HepG2 (cell line): Measurements from ENCODE around the gene CELF2. TPM values are rescaled to one million over a fixed set of nuclear protein-coding genes. Genes with fewer than 3 reads are reported as not detected.

Experiments used
- ATAC-seq: fragments of 200-7000 bp; cut with Tn5 transposase; 3 replicates; pipeline ENCODE4 v1.9.1; 2020; ENCODE audit warnings: mild to moderate bottlenecking, moderate library complexity
- BruUV-seq: library from RNA; stranded (reverse); fragments of 400-500 nt; replicated peaks from 2 replicates; lab custom pipeline; 2021; lab: Mats Ljungman, UMichigan
- CTCF ChIA-PET: fragments of 300-600 bp; formaldehyde crosslinking; extraction: SDS; loops from one replicate; lab custom pipeline; 2021; ENCODE audit warnings: low total read pairs, inconsistent platforms, low intra/inter-chr PET ratio; lab: Yijun Ruan, JAX
- POLR2A ChIA-PET: fragments of 350-600 bp; sonication (Branson Sonifier 250); formaldehyde crosslinking; loops from one replicate; lab custom pipeline; 2020; ENCODE audit warnings: antibody characterized with exemption, inconsistent platforms; lab: Yijun Ruan, JAX
- DNase-seq: peaks from one replicate; pipeline ENCODE4 v3.0.0-alpha.2; 2015; ENCODE audit warnings: low spot score
- FAIRE-seq: peaks from 3 replicates; lab custom pipeline; 2011; peaks lifted over from hg19 to GRCh38; lab: Jason Lieb, UNC
- H2AFZ ChIP-seq: one replicate; pipeline ENCODE4 v1.6.1; 2011; ENCODE audit warnings: low read length, inconsistent platforms
- H3K27ac ChIP-seq: fragments of 300-600 bp; 3 replicates; pipeline ENCODE4 v1.8.0; 2011; ENCODE audit warnings: mixed run types, mild to moderate bottlenecking, mixed read lengths, low read length, inconsistent platforms; ENCODE audit not compliant: insufficient read depth; ENCODE audit errors: extremely low read length
- H3K27me3 ChIP-seq, 2 experiments: fragments of 200-600 bp in 1 of 2; 2 replicates in 1 of 2; 3 replicates in 1 of 2; pipeline versions ENCODE4 v1.6.0 to v1.8.0; 2011; ENCODE audit warnings: low read length in 2 of 2, mild to moderate bottlenecking in 2 of 2, moderate library complexity in 2 of 2, inconsistent platforms in 1 of 2; ENCODE audit not compliant: insufficient read depth in 2 of 2, control insufficient read depth in 1 of 2
- H3K36me3 ChIP-seq, 2 experiments: fragments of 200-600 bp in 1 of 2; replicated peaks in 1 of 2; 2 replicates in 1 of 2; 3 replicates in 1 of 2; pipeline versions ENCODE4 v1.5.1 to v1.8.0; 2011; ENCODE audit warnings: low read length in 2 of 2, inconsistent platforms in 1 of 2; ENCODE audit not compliant: insufficient read depth in 2 of 2, control insufficient read depth in 1 of 2
- H3K4me1 ChIP-seq: 2 replicates; pipeline ENCODE4 v1.5.1; 2012; ENCODE audit warnings: low read length, inconsistent platforms; ENCODE audit not compliant: insufficient read depth
- H3K4me2 ChIP-seq: 2 replicates; pipeline ENCODE4 v1.6.0; 2011; ENCODE audit warnings: low read depth, low read length, inconsistent platforms
- H3K4me3 ChIP-seq, 3 experiments: fragments of 200-600 bp in 1 of 3; sonication (generic), shearing (Covaris generic) in 1 of 3; replicated peaks in 1 of 3; 2 replicates each; pipeline ENCODE4 v1.5.1; 2011 to 2016; ENCODE audit warnings: low read length in 3 of 3, inconsistent platforms in 2 of 3, low read depth in 2 of 3, mild to moderate bottlenecking in 2 of 3, control low read depth in 1 of 3, mixed read lengths in 1 of 3; ENCODE audit not compliant: insufficient read depth in 1 of 3
- H3K79me2 ChIP-seq: one replicate; pipeline ENCODE4 v1.6.1; 2011; ENCODE audit warnings: low read length, inconsistent platforms; ENCODE audit not compliant: insufficient read depth
- H3K9ac ChIP-seq: 2 replicates; pipeline ENCODE4 v1.6.0; 2011; ENCODE audit warnings: mild to moderate bottlenecking, low read depth, low read length, inconsistent platforms; ENCODE audit not compliant: insufficient read depth
- H3K9me3 ChIP-seq: 2 replicates; pipeline ENCODE4 v1.5.1; 2012; ENCODE audit warnings: mild to moderate bottlenecking, low read length
- H4K20me1 ChIP-seq: 2 replicates; pipeline ENCODE4 v1.6.0; 2011; ENCODE audit warnings: inconsistent platforms, mild to moderate bottlenecking, low read length, moderate library complexity; ENCODE audit not compliant: insufficient read depth
- ASH2L ChIP-seq: fragments of 300-600, 200-600 bp; sonication (generic); IDR thresholded peaks from 2 replicates; pipeline ENCODE4 v1.7.0; 2017; ENCODE audit warnings: low read depth, mild to moderate bottlenecking, moderate library complexity, mixed read lengths, low read length; ENCODE audit not compliant: insufficient read length
- CBX1 ChIP-seq: IDR thresholded peaks from one replicate; pipeline ENCODE4 v1.6.1; 2016; ENCODE audit warnings: antibody characterized with exemption, low read depth
- GPN1 ChIP-seq: sonication (generic); formaldehyde crosslinking; IDR thresholded peaks from 2 replicates; pipeline ENCODE4 v1.5.1; 2020; ENCODE audit warnings: missing genetic modification reagents, borderline replicate concordance
- IRF1 ChIP-seq: sonication (generic); formaldehyde crosslinking; IDR thresholded peaks from 2 replicates; pipeline ENCODE4 v1.4.0; 2020; ENCODE audit warnings: low read depth, mild to moderate bottlenecking, missing genetic modification reagents
- PATZ1 ChIP-seq: sonication (generic); formaldehyde crosslinking; IDR thresholded peaks from 2 replicates; pipeline ENCODE4 v1.4.0; 2020; ENCODE audit warnings: missing genetic modification reagents
- SOX5 ChIP-seq: IDR thresholded peaks from 2 replicates; pipeline ENCODE4 v1.6.1; 2016; ENCODE audit warnings: borderline replicate concordance
- ZNF720 ChIP-seq: sonication (generic); formaldehyde crosslinking; IDR thresholded peaks from 2 replicates; pipeline ENCODE4 v1.4.0; 2020; ENCODE audit warnings: missing genetic modification reagents
- ZNF878 ChIP-seq: sonication (generic); formaldehyde crosslinking; IDR thresholded peaks from 2 replicates; pipeline ENCODE4 v1.8.1; 2023; ENCODE audit warnings: mild to moderate bottlenecking, missing genetic modification reagents, moderate library complexity
- WGBS: methylation state at CpG from one replicate; pipeline ENCODE4 v1.1.6; 2017; ENCODE audit warnings: low lambda C conversion rate; 5-methylcytosine and 5-hydroxymethylcytosine counted together
- in situ Hi-C: cut with HindIII; loops from 2 replicates; pipeline ENCODE4 v1.10.0; 2017; ENCODE audit warnings: low pct_unique_long_range_greater_than_20kb; ENCODE audit not compliant: extremely low pct_ligation_motif_present
- intact Hi-C: fragments of 100-400 bp; cut with micrococcal nuclease; formaldehyde crosslinking; loops from one replicate; pipeline ENCODE4 v1.10.0; 2022; ENCODE audit not compliant: unreplicated experiment
- polyA plus RNA-seq, 8 experiments: library from polyadenylated mRNA; depleted of rRNA in 3 of 8; stranded (reverse) in 7 of 8; unstranded in 1 of 8; fragments of >200 nt; fragmentation: Illumina TruSeq in 4 of 8; extraction: Trizol in 4 of 8; gene quantifications; 2 replicates each; pipeline versions ENCODE4 v1.2.1 to v1.2.3, GENCODE V29; 2011 to 2016; ENCODE audit warnings: low read depth in 4 of 8, missing spikeins in 1 of 8, mixed read lengths in 1 of 8; ENCODE audit not compliant: insufficient read depth in 1 of 8
- total RNA-seq, 5 experiments: library from RNA; depleted of rRNA; stranded (reverse); fragments of >200 nt; fragmentation: Illumina TruSeq; extraction: Trizol; gene quantifications; 2 replicates each; pipeline ENCODE4 v1.2.3, GENCODE V29; 2016; ENCODE audit warnings: low read depth in 1 of 5

The CELF2 gene
- total and polyA plus RNA-seq, 2 of the 13 experiments (the other 11 are each of a cell fraction or from before 2014, with no cell fraction given), result not detected

- TF ChIP-seq CBX1 (no peak), SOX5 (CRISPR knock-in tag) (no peak), ZNF720 (no peak), PATZ1 (CRISPR knock-in tag) (no peak), ASH2L (no peak), GPN1 (CRISPR knock-in tag) (no peak), IRF1 (CRISPR knock-in tag) (no peak), ZNF878 (no peak)
- H3K79me2 ChIP-seq, result no peaks in the 10 kb centered on the region
- DNase-seq (no peak), FAIRE-seq (no peak), ATAC-seq (no peak)
- H3K27me3 ChIP-seq, result peaks cover 0 to 20% of the 10 kb centered on the region in 2 experiments; a peak in 1 of 5 replicates
- H3K36me3 ChIP-seq, result no peaks in the 10 kb centered on the region
- H2AFZ ChIP-seq, result no peak overlapping the region
- in situ Hi-C loops (no loop called here), intact Hi-C loops (no loop called here)
- no peak overlapping the region for H3K27ac ChIP-seq
- no peaks in the 10 kb centered on the region for H4K20me1 ChIP-seq
- no TSS peak for BruUV-seq
- H3K4me1 ChIP-seq, result no peaks in the 10 kb centered on the region
- POLR2A ChIA-PET, result no interaction called here
- H3K4me2 ChIP-seq, result no peak overlapping the region
- 23% methylated on average over 10 of the region's 10 CpGs for WGBS
- H3K4me3 ChIP-seq, result no peak overlapping the region
- no peak overlapping the region for H3K9ac ChIP-seq
- no peaks in the 10 kb centered on the region for H3K9me3 ChIP-seq
- CTCF ChIA-PET, result no interaction called here
Observed at GRCh38 chr10:11023009-11023953, 5.6 kb downstream of the CELF2 start.
